H1 (cell line): ENCODE results near the gene ZDHHC17. TPM values are rescaled to one million over a fixed set of nuclear protein-coding genes. Genes with fewer than 3 reads are reported as not detected.
"Not testable (repeated sequence)": the region's sequence is repeated elsewhere in the genome, so short reads cannot be mapped to it uniquely, and the experiment has no call there.

Experiments used
- CTCF ChIA-PET: fragments of 300-600 bp; sonication (Branson Sonifier 250); formaldehyde crosslinking; loops from one replicate; lab custom pipeline; 2021; ENCODE audit not compliant: partially characterized antibody; lab: Charles Lee
- POLR2A ChIA-PET: fragments of 300-600 bp; sonication (Branson Sonifier 250); formaldehyde crosslinking; loops from one replicate; lab custom pipeline; 2021; ENCODE audit warnings: inconsistent platforms; ENCODE audit not compliant: partially characterized antibody; lab: Charles Lee
- DNase-seq, 2 experiments: peaks; one replicate each; pipeline versions ENCODE4 v3.0.0 to v3.0.0-alpha.2; 2010 to 2022; ENCODE audit warnings: low spot score in 2 of 2, low read depth in 1 of 2, mixed read lengths in 1 of 2
- FAIRE-seq: peaks from 2 replicates; lab custom pipeline; 2011; peaks lifted over from hg19 to GRCh38; lab: Jason Lieb, UNC
- H2AFZ ChIP-seq: 2 replicates; pipeline ENCODE4 v1.8.1; 2012; ENCODE audit warnings: low read length, inconsistent platforms
- H2AK5ac ChIP-seq: 2 replicates; pipeline ENCODE4 v1.6.1; 2013; ENCODE audit warnings: low read depth, low read length
- H2BK120ac ChIP-seq: replicated peaks from 2 replicates; pipeline ENCODE3; 2013; ENCODE audit warnings: low read depth, low read length, inconsistent platforms
- H2BK12ac ChIP-seq: 2 replicates; pipeline ENCODE4 v1.6.1; 2013; ENCODE audit warnings: low read depth, low read length
- H2BK15ac ChIP-seq: 2 replicates; pipeline ENCODE4 v1.6.1; 2013; ENCODE audit warnings: low read length
- H2BK20ac ChIP-seq: 2 replicates; pipeline ENCODE4 v1.6.1; 2013; ENCODE audit warnings: low read length
- H2BK5ac ChIP-seq: 2 replicates; pipeline ENCODE4 v1.6.1; 2013; ENCODE audit warnings: low read depth, low read length
- H3K14ac ChIP-seq: 2 replicates; pipeline ENCODE4 v1.6.1; 2013; ENCODE audit warnings: inconsistent platforms; ENCODE audit not compliant: insufficient read length
- H3K18ac ChIP-seq: 2 replicates; pipeline ENCODE4 v1.6.1; 2013; ENCODE audit warnings: low read length; ENCODE audit errors: extremely low read depth
- H3K23ac ChIP-seq: 2 replicates; pipeline ENCODE4 v1.6.1; 2013; ENCODE audit warnings: inconsistent platforms; ENCODE audit not compliant: insufficient read length
- H3K23me2 ChIP-seq: 2 replicates; pipeline ENCODE4 v1.6.1; 2013; ENCODE audit warnings: low read depth, low read length
- H3K27ac ChIP-seq: 2 replicates; pipeline ENCODE4 v1.6.1; 2011; ENCODE audit warnings: low read depth, low read length, inconsistent platforms
- H3K27me3 ChIP-seq, 4 experiments: replicated peaks in 1 of 4; 1 replicate in 1 of 4; 2 replicates in 3 of 4; pipeline versions ENCODE4 v1.6.1 to v1.8.1; 2011 to 2013; ENCODE audit warnings: low read length in 3 of 4, mild to moderate bottlenecking in 3 of 4, inconsistent platforms in 2 of 4, mixed read lengths in 2 of 4, moderate library complexity in 1 of 4; ENCODE audit not compliant: control insufficient read depth in 3 of 4, insufficient read depth in 3 of 4; ENCODE audit errors: extremely low read depth in 1 of 4
- H3K36me3 ChIP-seq, 4 experiments: 2 replicates each; pipeline versions ENCODE4 v1.6.1 to v1.8.1; 2011 to 2013; ENCODE audit warnings: mild to moderate bottlenecking in 4 of 4, low read length in 3 of 4, moderate library complexity in 2 of 4, control low read depth in 1 of 4, inconsistent platforms in 1 of 4; ENCODE audit not compliant: insufficient read depth in 4 of 4, control insufficient read depth in 2 of 4
- H3K4ac ChIP-seq: replicated peaks from 2 replicates; pipeline ENCODE3; 2013; ENCODE audit warnings: low read length, low read depth, mixed read lengths, inconsistent platforms; ENCODE audit not compliant: insufficient read length
- H3K4me1 ChIP-seq, 4 experiments: replicated peaks in 1 of 4; 1 replicate in 1 of 4; 2 replicates in 3 of 4; pipeline versions ENCODE4 v1.6.1 to v1.8.1; 2011 to 2013; ENCODE audit warnings: low read length in 3 of 4, inconsistent platforms in 2 of 4, mixed read lengths in 1 of 4; ENCODE audit not compliant: insufficient read depth in 4 of 4, control insufficient read depth in 3 of 4
- H3K4me2 ChIP-seq, 2 experiments: 2 replicates each; pipeline versions ENCODE4 v1.6.1 to v1.8.1; 2011 to 2013; ENCODE audit warnings: low read depth in 2 of 2, low read length in 2 of 2, control low read depth in 1 of 2, inconsistent platforms in 1 of 2, mild to moderate bottlenecking in 1 of 2; ENCODE audit not compliant: insufficient read depth in 1 of 2
- H3K4me3 ChIP-seq, 4 experiments: fragments of 200-600, 300-600 bp in 1 of 4; sonication (generic), shearing (Covaris generic), sonication (Bioruptor Twin) in 1 of 4; 2 replicates each; pipeline versions ENCODE4 v1.5.1 to v1.8.1; 2011 to 2016; ENCODE audit warnings: low read length in 4 of 4, low read depth in 3 of 4, control low read depth in 2 of 4, inconsistent platforms in 2 of 4, mild to moderate bottlenecking in 2 of 4, mixed read lengths in 1 of 4, moderate library complexity in 1 of 4; ENCODE audit not compliant: insufficient read depth in 2 of 4; ENCODE audit errors: extremely low read depth in 1 of 4
- H3K56ac ChIP-seq: replicated peaks from 2 replicates; pipeline ENCODE3; 2013; ENCODE audit warnings: low read depth, mild to moderate bottlenecking, mixed read lengths, low read length, inconsistent platforms; ENCODE audit not compliant: insufficient read length
- H3K79me1 ChIP-seq: 2 replicates; pipeline ENCODE4 v1.6.1; 2013; ENCODE audit warnings: low read depth, low read length, control low read depth
- H3K79me2 ChIP-seq, 2 experiments: 2 replicates each; pipeline versions ENCODE4 v1.6.1 to v1.8.1; 2012 to 2013; ENCODE audit warnings: low read length in 2 of 2, mild to moderate bottlenecking in 2 of 2, inconsistent platforms in 1 of 2; ENCODE audit not compliant: insufficient read depth in 2 of 2, control insufficient read depth in 1 of 2
- H3K9ac ChIP-seq, 4 experiments: replicated peaks in 1 of 4; 1 replicate in 1 of 4; 2 replicates in 3 of 4; pipeline versions ENCODE4 v1.6.1 to v1.8.1; 2011 to 2013; ENCODE audit warnings: low read depth in 3 of 4, low read length in 3 of 4, control low read depth in 2 of 4, mild to moderate bottlenecking in 2 of 4, moderate library complexity in 2 of 4, inconsistent platforms in 1 of 4; ENCODE audit errors: extremely low read depth in 1 of 4
- H3K9me3 ChIP-seq, 2 experiments: 2 replicates each; pipeline versions ENCODE4 v1.6.1 to v1.8.1; 2012 to 2013; ENCODE audit warnings: mild to moderate bottlenecking in 2 of 2, moderate library complexity in 2 of 2, control low read depth in 1 of 2, inconsistent platforms in 1 of 2, low read depth in 1 of 2, low read length in 1 of 2, mixed read lengths in 1 of 2; ENCODE audit not compliant: insufficient read depth in 2 of 2
- H4K20me1 ChIP-seq, 2 experiments: replicated peaks in 1 of 2; 2 replicates each; pipeline versions ENCODE3 to v1.8.1; 2011 to 2013; ENCODE audit warnings: inconsistent platforms in 2 of 2, low read length in 2 of 2, mild to moderate bottlenecking in 1 of 2; ENCODE audit not compliant: insufficient read depth in 2 of 2, control insufficient read depth in 1 of 2
- H4K5ac ChIP-seq: 2 replicates; pipeline ENCODE4 v1.6.1; 2013; ENCODE audit warnings: low read length, low read depth, mixed read lengths, inconsistent platforms; ENCODE audit not compliant: insufficient read length
- H4K8ac ChIP-seq: 2 replicates; pipeline ENCODE4 v1.8.0; 2013; ENCODE audit warnings: mild to moderate bottlenecking, moderate library complexity, low read length, inconsistent platforms; ENCODE audit not compliant: insufficient read depth; ENCODE audit errors: extremely low read depth
- H4K91ac ChIP-seq: replicated peaks from 2 replicates; pipeline ENCODE3; 2013; ENCODE audit warnings: low read length, mixed read lengths, inconsistent platforms; ENCODE audit not compliant: insufficient read length
- WGBS, 2 experiments: shearing (Covaris generic) in 1 of 2; methylation state at CpG; one replicate each; pipeline versions ENCODE4 v1.1.6 to v1.1.7; 2013 to 2015; ENCODE audit warnings: low lambda C conversion rate in 2 of 2, mixed read lengths in 2 of 2, inconsistent platforms in 1 of 2, low coverage in 1 of 2, missing lambda C conversion rate in 1 of 2; ENCODE audit not compliant: insufficient replicate concordance in 2 of 2, insufficient coverage in 1 of 2, insufficient read length in 1 of 2; ENCODE audit errors: extremely low coverage in 1 of 2, missing lambda C conversion rate in 1 of 2; 5-methylcytosine and 5-hydroxymethylcytosine counted together
- polyA plus RNA-seq, 7 experiments: library from polyadenylated mRNA; depleted of rRNA in 3 of 7; stranded (reverse) in 5 of 7; unstranded in 2 of 7; fragments of >200 nt in 5 of 7; fragments of 200-250 nt in 2 of 7; gene quantifications; 1 replicate in 5 of 7; 2 replicates in 1 of 7; 4 replicates in 1 of 7; pipeline versions ENCODE4 v1.2.1 to v1.2.3, GENCODE V29; 2011 to 2013; ENCODE audit warnings: missing spikeins in 2 of 7, mixed read lengths in 2 of 7
- total RNA-seq: library from RNA; stranded (reverse); fragmentation: NEBNext Ultra II Directional; extraction: Animal tissue kit (Norgen Biotek cat#: 25700); gene quantifications from 2 replicates; pipeline ENCODE4 v1.2.1, GENCODE V29; 2021

Gene ZDHHC17
- total and polyA plus RNA-seq, 2 of the 8 experiments (the other 6 are each of a cell fraction or from before 2014, with no cell fraction given): 27.6 to 28.9 TPM

- not testable (repeated sequence) for H3K4me2 ChIP-seq, H2AFZ ChIP-seq, H3K23ac ChIP-seq, H2BK15ac ChIP-seq, FAIRE-seq, H4K20me1 ChIP-seq, H4K91ac ChIP-seq, H3K27me3 ChIP-seq, H2BK12ac ChIP-seq, H3K4ac ChIP-seq, H2BK20ac ChIP-seq, H3K79me1 ChIP-seq, H3K18ac ChIP-seq, H3K9me3 ChIP-seq, H3K36me3 ChIP-seq, H3K27ac ChIP-seq, H2AK5ac ChIP-seq, H2BK5ac ChIP-seq, H3K4me3 ChIP-seq, H4K5ac ChIP-seq, H2BK120ac ChIP-seq, H3K14ac ChIP-seq, H4K8ac ChIP-seq, H3K9ac ChIP-seq, H3K56ac ChIP-seq, H3K23me2 ChIP-seq, DNase-seq
- Histone ChIP-seq H3K79me2 (peaks cover 2 to 97% of the 10 kb centered on the region in 2 experiments; a peak in 3 of 4 replicates), H3K4me1 (peaks cover 0 to 16% (median 7%) of the 10 kb centered on the region in 4 experiments; a peak in 4 of 7 replicates)
- CTCF ChIA-PET: interaction anchor here (0.6 to 1.2 kb wide), 4 partner anchors 14 to 113 kb away, joined by 3 to 4 read pairs (median 4); no protein-coding TSS in a partner anchor
- 84% methylated on average over 5 of the region's 5 CpGs; no CpG with 5 or more reads in 1 of the 2 experiments for WGBS, 2 experiments
- POLR2A ChIA-PET: interaction anchor here (1.0 to 2.3 kb wide), 3 partner anchors 11 to 16 kb away, joined by 3 to 15 read pairs (median 3); partner anchors contain the start of gene ZDHHC17
Measured at GRCh38 chr12:76779310-76779709, 15.4 kb downstream of the ZDHHC17 start.
